ENCODE data around the gene NPY2R.

The NPY2R gene

GRCh38 chr4:155248002-155248896 is 39.8 kb downstream of the NPY2R start:
- DNase-seq = no peak
- intact Hi-C loops (cut with DNase I) = no loop called here

GRCh38 chr4:155249016-155249566 is 40.7 kb downstream of the NPY2R start:
- no peak for DNase-seq
- intact Hi-C loops (cut with DNase I) = no loop called here

- intact Hi-C loops (cut with DNase I) = no loop called here
- DNase-seq = no peak
These were observed 43.9 kb downstream of the NPY2R start for GRCh38 chr4:155252327-155252726.

GRCh38 chr4:155263480-155263879 is 55.0 kb downstream of the NPY2R start:
- no peak for DNase-seq
- intact Hi-C loops (cut with DNase I) = no loop called here

GRCh38 chr4:155265113-155265512 is 56.7 kb downstream of the NPY2R start:
- DNase-seq = no peak
- intact Hi-C loops (cut with DNase I) = no loop called here
